Measurements from ENCODE around the gene SFXN2.
A peak's percentile ranks its signal among the peaks of the same experiment; 100 is the strongest.
"Not testable (repeated sequence)": the region's sequence is repeated elsewhere in the genome, so short reads cannot be mapped to it uniquely, and the experiment has no call there.

The SFXN2 gene

GRCh38 chr10:102758240-102758932, 44.0 kb downstream of the SFXN2 start:
- no peak for DNase-seq

- DNase-seq, result not testable (repeated sequence)
Observed at GRCh38 chr10:102758933-102759262, 44.5 kb downstream of the SFXN2 start.

- DNase-seq, result no peak
Observed at GRCh38 chr10:102759497-102760210, 45.2 kb downstream of the SFXN2 start.

GRCh38 chr10:102761981-102762380, 47.5 kb downstream of the SFXN2 start:
- DNase-seq, result no peak

- no peak for DNase-seq
Observed at GRCh38 chr10:102762401-102763015, 48.1 kb downstream of the SFXN2 start.

GRCh38 chr10:102763037-102763607, 48.7 kb downstream of the SFXN2 start:
- no peak for DNase-seq

- no peak for DNase-seq
Observed at GRCh38 chr10:102764470-102765161, 50.2 kb downstream of the SFXN2 start.

GRCh38 chr10:102765336-102765735, 50.9 kb downstream of the SFXN2 start:
- DNase-seq, result no peak

- DNase-seq, result no peak
Observed at GRCh38 chr10:102767428-102768160, 53.2 kb downstream of the SFXN2 start.

GRCh38 chr10:102769375-102770107, 55.1 kb downstream of the SFXN2 start:
- no peak for DNase-seq

GRCh38 chr10:102770108-102770482, 55.7 kb downstream of the SFXN2 start:
- DNase-seq, result no peak

- DNase-seq, result peak; percentile 29
Observed at GRCh38 chr10:102770792-102771191, 56.4 kb downstream of the SFXN2 start.

GRCh38 chr10:102773320-102773719, 58.9 kb downstream of the SFXN2 start:
- DNase-seq, result peak; percentile 22

GRCh38 chr10:102773986-102774385, 59.5 kb downstream of the SFXN2 start:
- no peak for DNase-seq

- DNase-seq, result no peak
Observed at GRCh38 chr10:102775201-102775934, 60.9 kb downstream of the SFXN2 start.

- DNase-seq, result peak; percentile 59
Observed at GRCh38 chr10:102775935-102776669, 61.7 kb downstream of the SFXN2 start.

GRCh38 chr10:102776779-102777456, 62.5 kb downstream of the SFXN2 start:
- DNase-seq, result peak; percentile 96

GRCh38 chr10:102777711-102778453, 63.4 kb downstream of the SFXN2 start:
- no peak for DNase-seq

- no peak for DNase-seq
Observed at GRCh38 chr10:102778781-102779180, 64.3 kb downstream of the SFXN2 start.

Data from HCEC 1CT (cell line).